Tracheal epithelial cell (primary cell): ENCODE measurements around the gene TMED1. TPM values are rescaled to one million over a fixed set of nuclear protein-coding genes. Genes with fewer than 3 reads are reported as not detected.

Experiments
- total RNA-seq: library from RNA; depleted of rRNA; stranded (reverse); fragments of >200 nt; gene quantifications from 2 replicates; pipeline ENCODE4 v1.2.1, GENCODE V29; 2014

Gene TMED1
- 44.5 and 52.1 TPM in 2 replicates for total RNA-seq

GRCh38 chr19:10835754-10836478 is at the start of gene TMED1:
Gene TMED1 (minus strand): TSS chr19:10836212. CDS start chr19:10836191, 21 bp downstream.

GRCh38 chr19:10870955-10871603 is 35.1 kb upstream of the TMED1 start, which contains the start of gene CARM1:
Gene CARM1 (plus strand): TSS chr19:10871553. CDS start chr19:10871703, 150 bp downstream.

GRCh38 chr19:10848230-10848856 is 12.3 kb upstream of the TMED1 start, which contains the start of gene C19orf38:
Gene C19orf38 (plus strand): TSS chr19:10848415. CDS start chr19:10848509, 94 bp downstream.

Other genes with a start within 250 kb of the TMED1 start
- 109 and 130 TPM in 2 replicates for gene AP1M2, start 248.9 kb downstream of the TMED1 start, total RNA-seq
- 35.6 and 74.2 TPM in 2 replicates for gene SLC44A2, start 210.7 kb downstream of the TMED1 start, total RNA-seq
- 78.0 and 78.1 TPM in 2 replicates for gene ILF3, start 181.9 kb downstream of the TMED1 start, total RNA-seq
- 21.3 and 31.3 TPM in 2 replicates for gene QTRT1, start 134.8 kb downstream of the TMED1 start, total RNA-seq
- gene DNM2, start 118.1 kb downstream of the TMED1 start, total RNA-seq: 70.3 and 94.5 TPM in 2 replicates
- under 0.01 and 1.7 TPM in 2 replicates for gene C19orf38, start 12.2 kb upstream of the TMED1 start, total RNA-seq
- 15.8 and 18.8 TPM in 2 replicates for gene CARM1, start 35.3 kb upstream of the TMED1 start, total RNA-seq
- 114 and 190 TPM in 2 replicates for gene YIPF2, start 92.4 kb upstream of the TMED1 start, total RNA-seq
- 43.1 and 60.3 TPM in 2 replicates for gene TIMM29, start 92.6 kb upstream of the TMED1 start, total RNA-seq
- gene SMARCA4, start 124.8 kb upstream of the TMED1 start, total RNA-seq: 82.2 and 112 TPM in 2 replicates